ENCODE measurements around the gene MUC5B. TPM values are rescaled to one million over a fixed set of nuclear protein-coding genes. Genes with fewer than 3 reads are reported as not detected.

The MUC5B gene
- total and polyA plus RNA-seq, 2 donors (not counting 1 experiment from before 2014, with no cell fraction given): not detected

GRCh38 chr11:1217151-1217550, 5.7 kb upstream of the MUC5B start:
- no peak overlapping the region for H3K4me2 ChIP-seq (replicated peaks; ENCODE audit: low read depth, low read length, poor library complexity, severe bottlenecking)
- 95% methylated on average over 16 of the region's 17 CpGs for WGBS (ENCODE audit: insufficient coverage)
- intact Hi-C loops (cut with micrococcal nuclease): no loop called here
- H3K4me1 ChIP-seq (ENCODE audit: control insufficient read depth in 2 of 2, insufficient read depth in 2 of 2, low read length in 2 of 2): no peaks in the 10 kb centered on the region
- no peak overlapping the region for H3K9ac ChIP-seq (ENCODE audit: low read length)
- H3K9me3 ChIP-seq (ENCODE audit: control extremely low read depth in 1 of 3, control insufficient read depth in 2 of 3, insufficient read depth in 1 of 3, low read length in 2 of 3): peaks cover 0 to 6% (median 0%) of the 10 kb centered on the region in 3 donors
- no peaks in the 10 kb centered on the region for H3K4me1 Mint-ChIP-seq
- POLR2A ChIA-PET: no interaction called here
- peaks cover 5% of the 10 kb centered on the region for H3K27me3 Mint-ChIP-seq
- TF ChIP-seq EZH2 (IDR thresholded peaks at IDR 0.05; ENCODE audit: borderline replicate concordance, insufficient read depth, low read depth, low read length, poor library complexity, severe bottlenecking) (no peak), CTCF (IDR thresholded peaks at IDR 0.05) (no peak)
- no peak overlapping the region for H3K4me3 ChIP-seq (ENCODE audit: control extremely low read depth in 1 of 5, extremely low read depth in 1 of 5, insufficient read depth in 1 of 5, low read depth in 2 of 5, low read length in 4 of 5)
- no peaks in the 10 kb centered on the region for H3K27me3 ChIP-seq (replicated peaks in 1 of 4; ENCODE audit: control extremely low read depth in 1 of 4, control insufficient read depth in 3 of 4, insufficient read depth in 4 of 4, low read length in 3 of 4)
- peaks cover 9% of the 10 kb centered on the region for H3K9me3 Mint-ChIP-seq (ENCODE audit: insufficient read depth)
- no peak overlapping the region for H3K27ac Mint-ChIP-seq
- no peak overlapping the region for H3K27ac ChIP-seq (ENCODE audit: low read length in 2 of 2)
- H3K4me3 Mint-ChIP-seq: no peak overlapping the region
- no peaks in the 10 kb centered on the region for H4K20me1 ChIP-seq (ENCODE audit: control insufficient read depth, insufficient read depth, low read length, poor library complexity, severe bottlenecking)
- CTCF ChIA-PET: no interaction called here
- no peaks in the 10 kb centered on the region for H3K36me3 ChIP-seq (replicated peaks in 1 of 2; ENCODE audit: control extremely low read depth in 1 of 2, control insufficient read depth in 1 of 2, extremely low read depth in 1 of 2, insufficient read depth in 2 of 2, low read length in 1 of 2)
- DNase-seq (no peak), ATAC-seq (ENCODE audit: low read depth) (no peak)
- no peaks in the 10 kb centered on the region for H3K79me2 ChIP-seq (ENCODE audit: control insufficient read depth, insufficient read depth, low read length)
- no peak overlapping the region for H2AFZ ChIP-seq (ENCODE audit: insufficient read depth, low read depth, low read length, poor library complexity, severe bottlenecking)

GRCh38 chr11:1218256-1218787, 4.5 kb upstream of the MUC5B start:
- WGBS (ENCODE audit: insufficient coverage): 85% methylated on average over 13 of the region's 15 CpGs
- H3K4me3 Mint-ChIP-seq: no peak overlapping the region
- no peak for DNase-seq

More at GRCh38 chr11:1218256-1218787, 4.5 kb upstream of the MUC5B start:
- Histone ChIP-seq H2AFZ (ENCODE audit: insufficient read depth, low read depth, low read length, poor library complexity, severe bottlenecking) (no peak overlapping the region), H3K4me2 (replicated peaks; ENCODE audit: low read depth, low read length, poor library complexity, severe bottlenecking) (no peak overlapping the region), H3K4me3 (ENCODE audit: control extremely low read depth in 1 of 5, extremely low read depth in 1 of 5, insufficient read depth in 1 of 5, low read depth in 2 of 5, low read length in 4 of 5) (no peak overlapping the region), H3K36me3 (replicated peaks in 1 of 2; ENCODE audit: control extremely low read depth in 1 of 2, control insufficient read depth in 1 of 2, extremely low read depth in 1 of 2, insufficient read depth in 2 of 2, low read length in 1 of 2) (no peaks in the 10 kb centered on the region), H4K20me1 (ENCODE audit: control insufficient read depth, insufficient read depth, low read length, poor library complexity, severe bottlenecking) (no peaks in the 10 kb centered on the region), H3K9me3 (ENCODE audit: control extremely low read depth in 1 of 3, control insufficient read depth in 2 of 3, insufficient read depth in 1 of 3, low read length in 2 of 3) (peaks cover 0 to 6% (median 0%) of the 10 kb centered on the region in 3 donors), H3K9ac (ENCODE audit: low read length) (no peak overlapping the region), H3K79me2 (ENCODE audit: control insufficient read depth, insufficient read depth, low read length) (no peaks in the 10 kb centered on the region), H3K27ac (ENCODE audit: low read length in 2 of 2) (no peak overlapping the region), H3K4me1 (ENCODE audit: control insufficient read depth in 2 of 2, insufficient read depth in 2 of 2, low read length in 2 of 2) (no peaks in the 10 kb centered on the region), H3K27me3 (replicated peaks in 1 of 4; ENCODE audit: control extremely low read depth in 1 of 4, control insufficient read depth in 3 of 4, insufficient read depth in 4 of 4, low read length in 3 of 4) (peaks cover 0 to 2% (median 0%) of the 10 kb centered on the region in 4 experiments)
- Mint-ChIP-seq H3K9me3 (ENCODE audit: insufficient read depth) (peaks cover 5% of the 10 kb centered on the region), H3K27me3 (peaks cover 5% of the 10 kb centered on the region), H3K4me1 (no peaks in the 10 kb centered on the region), H3K27ac (no peak overlapping the region)
- ChIA-PET POLR2A (no interaction called here), CTCF (no interaction called here)
- TF ChIP-seq EZH2 (IDR thresholded peaks at IDR 0.05; ENCODE audit: borderline replicate concordance, insufficient read depth, low read depth, low read length, poor library complexity, severe bottlenecking) (no peak), CTCF (IDR thresholded peaks at IDR 0.05) (no peak)
- ATAC-seq (ENCODE audit: low read depth): no peak
- intact Hi-C loops (cut with micrococcal nuclease): no loop called here

Data from B cell (primary cell).